Measurements from ENCODE around the gene GRIA3.
"Not testable (repeated sequence)": the region's sequence is repeated elsewhere in the genome, so short reads cannot be mapped to it uniquely, and the experiment has no call there.

The GRIA3 gene

GRCh38 chrX:123476611-123477219 lies 292.6 kb downstream of the GRIA3 start:
- DNase-seq: no peak

GRCh38 chrX:123477673-123478072 lies 293.6 kb downstream of the GRIA3 start:
- DNase-seq: no peak

GRCh38 chrX:123481913-123482851 lies 298.1 kb downstream of the GRIA3 start:
- DNase-seq: no peak

- no peak for DNase-seq
These were observed 302.2 kb downstream of the GRIA3 start for GRCh38 chrX:123486297-123486696.

GRCh38 chrX:123487236-123487635 lies 303.2 kb downstream of the GRIA3 start:
- DNase-seq: no peak

GRCh38 chrX:123487669-123488068 lies 303.6 kb downstream of the GRIA3 start:
- DNase-seq: no peak

GRCh38 chrX:123489011-123489410 lies 304.9 kb downstream of the GRIA3 start:
- no peak for DNase-seq

GRCh38 chrX:123493857-123494256 lies 309.8 kb downstream of the GRIA3 start:
- no peak for DNase-seq

GRCh38 chrX:123499787-123500186 lies 315.7 kb downstream of the GRIA3 start:
- DNase-seq: no peak

GRCh38 chrX:123504047-123504446 lies 320.0 kb downstream of the GRIA3 start:
- no peak for DNase-seq

- DNase-seq: no peak
These were observed 320.7 kb downstream of the GRIA3 start for GRCh38 chrX:123504630-123505270.

- DNase-seq: no peak
These were observed 329.7 kb downstream of the GRIA3 start for GRCh38 chrX:123513585-123514278.

GRCh38 chrX:123514279-123514640 lies 330.2 kb downstream of the GRIA3 start:
- DNase-seq: not testable (repeated sequence)

- no peak for DNase-seq
These were observed 334.7 kb downstream of the GRIA3 start for GRCh38 chrX:123518791-123519190.

GRCh38 chrX:123525123-123525725 lies 341.1 kb downstream of the GRIA3 start:
- DNase-seq: no peak

GRCh38 chrX:123530726-123531125 lies 346.6 kb downstream of the GRIA3 start:
- not testable (repeated sequence) for DNase-seq
